GM18519 (cell line): ENCODE data around the gene TCEAL9.
"Not testable (repeated sequence)": the region's sequence is repeated elsewhere in the genome, so short reads cannot be mapped to it uniquely, and the experiment has no call there.

Source experiments
- ATAC-seq: cut with Tn5 transposase; IDR thresholded peaks from one replicate; pipeline ENCODE4 v1.9.1; 2021; ENCODE audit warnings: mild to moderate bottlenecking, moderate library complexity; ENCODE audit not compliant: unreplicated experiment, low FRiP score

TCEAL9 gene, protein sequence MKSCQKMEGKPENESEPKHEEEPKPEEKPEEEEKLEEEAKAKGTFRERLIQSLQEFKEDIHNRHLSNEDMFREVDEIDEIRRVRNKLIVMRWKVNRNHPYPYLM

DNA sequence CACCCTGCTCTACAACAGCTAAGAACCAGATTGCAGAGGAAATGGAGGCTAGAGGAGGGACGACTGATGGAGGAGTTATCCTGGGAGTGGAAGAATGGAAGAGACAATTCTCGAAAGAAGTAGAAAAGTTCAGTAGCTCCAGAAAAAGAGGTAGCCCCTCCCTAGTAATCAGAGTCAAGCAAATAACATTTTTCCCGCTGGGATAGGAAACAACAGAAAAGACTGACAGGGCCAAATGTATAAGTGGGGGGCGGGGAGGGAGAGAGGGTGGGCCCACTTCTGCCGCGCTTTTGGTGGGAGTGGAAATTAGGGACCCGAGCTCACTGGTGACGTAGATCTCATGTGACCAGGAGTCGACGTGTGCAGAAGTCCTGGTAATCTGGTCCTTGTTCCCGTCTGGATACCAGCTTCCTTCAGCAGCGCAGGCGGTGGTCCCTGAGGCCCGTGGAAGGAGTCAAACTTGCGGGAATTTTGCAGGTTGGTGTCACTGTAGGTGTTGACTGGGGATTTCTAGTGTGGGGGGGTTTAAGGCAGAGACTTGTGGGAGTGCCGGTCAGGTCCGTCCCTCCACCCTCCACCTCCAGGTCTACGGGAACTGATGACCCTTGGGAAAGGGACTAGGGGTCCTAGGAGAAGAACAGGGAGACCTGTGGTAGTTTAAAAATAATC, at the start of gene TCEAL9:
Gene TCEAL9, plus strand, starts transcription at position 377 of the 669 bp plus-strand sequence. CDS start 1,179 bp downstream, outside the sequence.
- ATAC-seq = no peak

DNA sequence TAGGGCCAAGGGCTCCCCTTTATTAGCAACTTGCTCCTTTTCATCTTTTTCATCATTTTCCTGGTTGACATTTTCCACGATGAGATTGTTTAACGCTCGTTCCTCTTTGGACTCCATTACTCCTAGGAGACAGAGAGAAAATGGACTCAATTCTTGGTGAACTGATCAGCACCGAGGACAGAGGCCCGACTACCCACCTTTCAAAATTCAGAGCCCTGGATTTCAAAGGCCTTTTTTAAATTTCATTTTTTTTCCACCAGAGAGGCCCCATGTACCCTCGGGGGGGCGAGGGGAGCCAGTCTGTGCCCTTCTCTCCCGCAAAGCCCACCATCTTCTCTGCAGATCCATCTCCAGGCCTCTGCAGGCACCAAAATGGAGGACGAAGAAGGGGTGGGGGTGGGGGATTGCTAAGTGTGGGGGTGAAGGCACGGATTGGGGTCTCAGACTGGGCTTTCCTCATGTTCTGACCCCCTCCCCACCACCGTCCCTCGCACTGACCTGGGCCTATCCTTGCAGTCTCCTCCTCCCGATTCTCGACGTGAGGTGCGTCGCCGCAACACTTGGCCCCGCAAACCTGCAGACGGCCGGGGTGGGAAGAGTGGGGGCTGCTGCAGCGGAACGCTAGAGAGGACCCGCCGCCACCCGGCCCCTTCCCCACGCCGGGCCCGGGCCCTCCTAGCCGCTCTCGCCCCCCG, 46.3 kb upstream of the TCEAL9 start:
- ATAC-seq = no peak

GRCh38 chrX:103310555-103311398, 45.5 kb upstream of the TCEAL9 start, which contains the start of gene BEX2:
BEX2 (minus strand) TSS chrX:103310990; CDS start chrX:103309976, 1,014 bp downstream.
- peak; percentile 93 for ATAC-seq

GRCh38 chrX:103311399-103311780, 44.9 kb upstream of the TCEAL9 start:
- no peak for ATAC-seq

GRCh38 chrX:103329991-103330390, 26.3 kb upstream of the TCEAL9 start, which contains the start of gene TCEAL7:
TCEAL7 (plus strand) TSS chrX:103330239; CDS start chrX:103331404, 1,165 bp downstream.
- ATAC-seq = no peak

DNA sequence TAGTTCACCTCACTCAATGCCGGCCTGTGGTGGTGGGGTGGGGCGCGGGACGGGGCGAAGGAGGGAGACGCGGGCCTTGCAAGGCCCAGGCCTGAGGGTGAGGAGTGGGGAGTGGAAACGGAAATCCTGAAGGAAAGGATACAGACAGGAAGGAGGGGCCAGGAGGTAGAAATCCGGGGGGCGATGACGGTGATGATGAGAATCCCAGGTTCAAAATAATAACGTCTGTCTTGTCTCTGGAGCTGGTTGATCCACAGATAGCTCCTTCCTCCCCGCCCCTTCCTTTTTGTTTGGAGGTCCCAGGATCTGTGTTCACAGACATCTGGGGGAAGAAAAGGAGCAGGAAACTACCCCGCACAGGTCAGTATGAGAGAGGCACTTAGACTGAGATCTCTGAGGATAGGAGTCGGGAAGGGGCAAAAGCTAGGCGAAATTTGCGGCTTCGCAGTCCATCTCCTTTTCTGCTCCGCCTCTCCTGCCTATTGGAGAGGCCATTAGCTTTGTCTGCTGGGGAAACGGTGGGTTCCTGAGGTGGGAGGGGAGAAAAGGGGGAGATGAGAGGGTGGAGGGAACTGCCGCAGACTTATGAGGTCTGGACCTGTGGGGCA, 25.5 kb upstream of the TCEAL9 start:
- no peak for ATAC-seq

- no peak for ATAC-seq
These were observed 17.6 kb upstream of the TCEAL9 start for GRCh38 chrX:103338663-103339062.

DNA sequence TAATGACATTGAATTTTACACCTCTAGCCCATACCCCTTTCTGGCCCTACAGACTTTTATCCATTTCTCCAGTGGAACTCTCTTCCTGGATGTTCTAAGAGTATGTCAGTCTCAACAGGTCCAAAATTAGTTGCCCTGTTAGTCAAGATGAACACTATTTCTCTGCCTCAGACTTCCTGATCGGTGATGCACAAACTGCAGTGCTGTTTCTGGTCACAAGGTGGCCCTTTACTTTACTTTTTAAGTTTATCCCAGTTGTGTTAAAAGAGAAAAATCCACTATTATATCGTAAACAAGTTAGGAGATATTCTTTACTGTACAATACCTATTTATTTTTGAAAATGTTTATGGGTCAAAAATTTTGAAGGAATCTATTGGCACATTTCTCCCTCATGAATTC, 13.2 kb upstream of the TCEAL9 start:
- ATAC-seq = peak; percentile 65

DNA sequence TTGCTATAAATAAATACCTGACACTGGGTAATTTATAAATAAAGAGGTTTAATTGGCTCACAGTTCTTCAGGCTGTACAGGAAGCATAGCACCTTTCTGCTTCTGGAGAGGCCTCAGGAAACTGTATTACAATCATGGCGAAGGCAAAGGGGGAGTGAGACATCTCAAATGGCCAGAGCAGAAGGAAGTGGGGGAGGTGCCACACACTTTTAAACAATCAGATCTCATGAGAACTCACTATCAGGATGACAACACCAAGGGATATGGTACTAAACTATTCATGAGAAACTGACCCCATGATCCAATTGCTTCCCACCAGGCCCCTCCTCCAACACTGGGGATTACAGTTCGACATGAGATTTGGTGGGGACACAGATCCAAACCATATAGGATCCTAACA, 11.7 kb upstream of the TCEAL9 start:
- no peak for ATAC-seq

DNA sequence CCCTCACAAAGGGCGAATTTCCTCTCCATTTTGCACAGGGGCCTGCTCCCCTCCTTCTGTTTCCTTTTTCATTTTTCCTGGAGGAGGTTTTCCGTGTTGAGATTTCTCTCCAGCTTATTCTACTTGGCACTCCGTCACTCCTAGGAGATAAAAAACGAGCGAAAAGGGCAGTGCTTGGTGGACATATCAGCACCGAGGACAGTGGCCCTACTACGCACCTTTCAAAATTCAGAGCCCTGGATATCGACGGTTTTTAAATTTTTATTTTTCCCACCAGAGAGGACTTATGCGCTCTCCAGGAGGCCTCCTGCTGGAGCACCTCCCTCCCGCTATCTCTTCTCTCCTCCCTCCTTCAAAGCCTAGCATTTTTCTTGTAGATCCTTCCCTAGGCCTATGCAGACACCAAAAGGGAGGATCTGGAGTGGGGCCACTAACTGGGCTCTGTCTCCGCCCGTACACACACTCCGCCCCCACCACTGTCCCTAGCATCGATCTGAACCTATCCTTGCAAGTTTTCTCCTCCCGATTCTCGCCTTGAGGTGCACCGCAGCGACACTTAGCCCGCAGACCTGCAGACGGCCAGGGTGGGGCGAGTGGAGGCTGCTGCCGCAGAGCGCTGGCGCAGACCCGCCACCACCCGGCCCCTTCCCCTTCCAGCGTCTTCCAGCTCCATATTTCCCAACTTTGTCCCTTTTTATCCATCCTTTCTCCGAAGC, 8.5 kb upstream of the TCEAL9 start:
- no peak for ATAC-seq

DNA sequence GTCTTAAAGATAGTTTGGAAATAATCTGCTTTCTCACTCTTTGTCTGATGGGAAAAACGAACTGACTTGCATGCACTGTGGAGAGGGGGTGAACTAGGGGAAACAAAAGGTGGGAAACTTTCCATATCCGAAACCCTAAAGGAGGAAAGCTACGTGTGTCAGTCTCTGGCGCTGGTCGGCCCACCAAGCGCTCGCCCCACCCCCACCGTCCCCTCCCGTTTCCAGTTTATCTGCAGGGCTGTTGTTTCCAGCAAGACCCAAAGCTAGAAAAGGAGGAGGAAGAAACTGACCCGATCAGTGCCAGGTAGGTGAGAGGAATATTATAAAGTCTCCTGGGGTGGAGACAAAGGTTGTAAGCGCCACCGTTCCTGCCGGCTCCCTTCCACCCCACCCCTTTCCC, 552 bp downstream of the TCEAL9 start:
- no peak for ATAC-seq

GRCh38 chrX:103357871-103358270, 1.6 kb downstream of the TCEAL9 start:
- no peak for ATAC-seq

- not testable (repeated sequence) for ATAC-seq
These were observed 3.3 kb downstream of the TCEAL9 start for GRCh38 chrX:103359605-103360004.

- ATAC-seq = no peak
These were observed 3.8 kb downstream of the TCEAL9 start for GRCh38 chrX:103360092-103360491.

DNA sequence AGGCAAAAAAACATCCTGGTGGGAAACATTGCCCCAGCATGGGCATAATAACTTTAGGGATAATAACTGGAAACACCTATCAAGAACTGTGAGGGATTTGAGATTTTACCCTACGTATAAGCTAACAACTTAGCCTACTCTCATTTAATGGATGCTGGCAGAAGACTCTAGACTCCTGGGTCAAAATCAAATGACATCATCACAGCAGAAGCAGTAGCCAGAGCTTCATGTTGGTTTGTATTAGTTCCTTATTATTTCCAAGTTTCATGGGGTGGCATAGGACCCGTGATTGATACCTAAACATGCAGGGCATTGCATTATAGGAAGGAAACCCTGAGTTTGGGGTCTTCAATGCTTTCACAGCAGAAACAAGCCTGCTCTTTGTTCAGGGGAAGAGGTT, 4.6 kb downstream of the TCEAL9 start:
- no peak for ATAC-seq

DNA sequence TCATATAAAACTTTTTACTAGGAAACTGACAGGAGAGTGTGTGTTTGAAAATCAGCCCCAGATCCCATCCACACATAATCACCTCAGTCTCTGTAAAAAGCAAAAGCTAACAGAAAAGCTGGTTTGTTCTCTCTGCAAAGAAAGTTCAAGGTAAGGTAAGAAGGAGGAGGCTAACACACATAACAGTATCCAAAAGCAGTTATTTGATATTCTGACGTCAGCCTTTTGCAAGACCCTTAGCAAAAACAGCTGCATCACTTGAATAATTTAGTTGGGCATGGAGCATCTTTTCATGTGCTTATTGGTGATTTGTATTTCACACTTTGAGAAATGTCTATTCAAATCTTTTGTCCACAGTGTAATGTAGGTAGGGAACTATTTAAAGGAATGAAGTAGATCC, 5.5 kb downstream of the TCEAL9 start:
- no peak for ATAC-seq

GRCh38 chrX:103362474-103362873, 6.2 kb downstream of the TCEAL9 start:
- no peak for ATAC-seq

DNA sequence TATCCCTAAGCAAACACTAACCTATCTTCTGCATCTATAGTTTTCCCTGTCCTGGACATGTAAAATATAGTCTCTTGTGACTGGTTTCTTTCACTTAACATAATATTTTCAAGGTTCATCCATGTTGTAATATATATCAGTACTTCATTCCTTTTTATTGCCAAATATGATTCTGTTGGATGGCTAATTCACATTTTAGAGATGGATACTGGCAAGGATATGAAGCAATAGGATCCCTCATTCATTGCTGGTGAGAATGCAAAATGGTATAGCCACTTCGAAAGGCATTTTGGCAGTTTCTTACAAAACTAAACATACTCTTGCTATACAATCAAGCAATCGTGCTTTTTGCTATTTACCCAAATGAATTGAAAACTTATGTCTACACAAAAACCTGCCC, 6.7 kb downstream of the TCEAL9 start:
- ATAC-seq = no peak

DNA sequence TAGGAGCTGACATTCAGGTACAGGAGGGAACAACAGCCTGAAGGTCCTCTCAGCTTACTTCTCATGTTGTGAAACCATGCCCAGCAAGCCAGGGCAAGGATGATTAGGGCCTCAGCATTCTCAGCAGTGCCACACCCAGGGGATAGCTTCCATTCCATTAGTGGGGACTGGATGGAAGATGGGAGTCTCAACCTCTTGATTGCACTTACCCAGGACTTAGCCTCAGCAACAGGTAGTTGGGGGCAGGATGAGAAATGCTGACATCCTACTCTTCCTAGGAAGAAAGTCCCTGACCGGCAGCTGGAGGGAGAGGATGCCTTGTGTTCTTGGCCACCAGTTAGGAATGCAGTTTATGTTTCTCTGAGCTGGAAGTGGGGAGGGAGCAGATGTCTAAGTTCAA, 11.2 kb downstream of the TCEAL9 start:
- ATAC-seq = no peak

DNA sequence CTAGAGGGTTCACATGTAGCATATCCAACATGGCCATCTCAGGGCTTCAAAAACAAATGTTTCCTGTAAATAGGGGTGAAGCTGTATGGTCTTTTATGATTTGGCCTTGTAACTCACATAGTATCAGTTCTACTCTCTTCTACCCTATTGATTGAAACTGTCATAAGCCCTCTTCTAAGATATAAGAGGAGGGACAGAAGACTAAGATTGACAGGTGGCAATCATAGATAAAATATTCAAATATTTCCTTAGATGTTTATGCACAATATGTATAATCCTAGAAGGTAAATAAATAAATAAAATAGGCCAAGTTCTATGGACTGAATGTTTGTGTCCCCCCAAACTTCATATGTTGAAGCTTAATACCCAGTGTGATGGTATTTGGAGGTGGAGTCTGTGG, 13.2 kb downstream of the TCEAL9 start:
- no peak for ATAC-seq
